ENCODE data around the gene DRAXIN.

Gene DRAXIN

GRCh38 chr1:11768821-11769220 lies 77.3 kb downstream of the DRAXIN start:
- no peak overlapping the region for H3K4me2 ChIP-seq (ENCODE audit: insufficient read depth, low read length, poor library complexity, severe bottlenecking)
- no peak overlapping the region for H3K9ac ChIP-seq (ENCODE audit: low read depth, low read length, poor library complexity)
- no peaks in the 10 kb centered on the region for H3K9me3 ChIP-seq (replicated peaks in 1 of 2; ENCODE audit: control insufficient read depth in 2 of 2, insufficient read depth in 1 of 2, low read depth in 1 of 2, low read length in 2 of 2)
- H2BK120ac ChIP-seq (ENCODE audit: low read depth, low read length) = no peak overlapping the region
- no peak overlapping the region for H3K23ac ChIP-seq (ENCODE audit: low read depth, low read length, poor library complexity)
- no CpG with 5 or more reads among the region's 4 CpGs for WGBS, 2 donors (ENCODE audit: extremely low coverage in 2 of 2, insufficient read length in 2 of 2, insufficient replicate concordance in 1 of 2)
- H3K18ac ChIP-seq (ENCODE audit: low read length) = no peak overlapping the region
- H3K4me1 ChIP-seq (ENCODE audit: control insufficient read depth in 2 of 2, insufficient read depth in 1 of 2, low read depth in 1 of 2, low read length in 2 of 2) = no peaks in the 10 kb centered on the region
- H3K27me3 ChIP-seq (ENCODE audit: control insufficient read depth in 3 of 3, insufficient read depth in 3 of 3, low read depth in 1 of 3, low read length in 3 of 3) = peaks cover 0 to 33% (median 0%) of the 10 kb centered on the region in 3 experiments
- no peak overlapping the region for H2BK5ac ChIP-seq (ENCODE audit: low read length)
- H2BK15ac ChIP-seq (ENCODE audit: low read length) = no peak overlapping the region
- H3K79me1 ChIP-seq (ENCODE audit: low read depth, low read length) = no peaks in the 10 kb centered on the region
- H2AK5ac ChIP-seq (ENCODE audit: low read depth, low read length) = no peak overlapping the region
- H2AFZ ChIP-seq (ENCODE audit: low read length) = peak overlapping the region; percentile 46
- H4K8ac ChIP-seq (ENCODE audit: low read depth, low read length) = no peak overlapping the region
- H3K4me3 ChIP-seq (ENCODE audit: low read length in 2 of 2) = no peak overlapping the region
- no peak overlapping the region for H3K14ac ChIP-seq (ENCODE audit: low read length)
- H4K91ac ChIP-seq (ENCODE audit: low read depth, low read length, poor library complexity) = no peak overlapping the region
- no peaks in the 10 kb centered on the region for H3K36me3 ChIP-seq (replicated peaks in 1 of 2; ENCODE audit: control insufficient read depth in 2 of 2, insufficient read depth in 2 of 2, low read length in 2 of 2)
- no peak for DNase-seq (ENCODE audit: low spot score)
- H3K4ac ChIP-seq (ENCODE audit: low read length) = no peak overlapping the region
- H2BK12ac ChIP-seq (ENCODE audit: low read length) = no peak overlapping the region
- H3K27ac ChIP-seq (replicated peaks; ENCODE audit: low read length) = no peak overlapping the region

DNA sequence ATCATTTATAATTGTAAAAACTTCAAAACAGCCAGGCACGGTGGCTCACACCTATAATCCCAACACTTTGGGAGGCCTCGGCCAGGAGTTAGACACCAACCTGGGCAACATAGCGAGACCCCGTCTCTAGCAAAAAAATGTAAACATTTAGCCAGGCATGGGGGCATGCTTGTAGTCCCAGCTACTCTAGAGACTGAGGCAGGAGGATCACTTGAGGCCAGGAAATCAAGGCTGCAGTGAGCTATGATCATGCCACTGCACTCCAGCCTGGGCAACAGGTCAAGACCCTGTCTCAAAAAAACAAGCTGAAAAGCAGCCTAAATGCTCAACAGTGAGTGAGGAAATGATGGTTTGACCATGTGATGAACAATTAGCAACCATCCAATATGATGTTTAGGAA lies 77.8 kb downstream of the DRAXIN start:
- Histone ChIP-seq H3K9me3 (replicated peaks in 1 of 2; ENCODE audit: control insufficient read depth in 2 of 2, insufficient read depth in 1 of 2, low read depth in 1 of 2, low read length in 2 of 2) (no peaks in the 10 kb centered on the region), H2AFZ (ENCODE audit: low read length) (no peak overlapping the region), H2AK5ac (ENCODE audit: low read depth, low read length) (no peak overlapping the region), H3K4me2 (ENCODE audit: insufficient read depth, low read length, poor library complexity, severe bottlenecking) (no peak overlapping the region), H3K18ac (ENCODE audit: low read length) (no peak overlapping the region), H2BK12ac (ENCODE audit: low read length) (no peak overlapping the region), H3K9ac (ENCODE audit: low read depth, low read length, poor library complexity) (no peak overlapping the region), H3K27me3 (ENCODE audit: control insufficient read depth in 3 of 3, insufficient read depth in 3 of 3, low read depth in 1 of 3, low read length in 3 of 3) (peaks cover 0 to 28% (median 0%) of the 10 kb centered on the region in 3 experiments), H2BK5ac (ENCODE audit: low read length) (no peak overlapping the region), H3K23ac (ENCODE audit: low read depth, low read length, poor library complexity) (no peak overlapping the region), H3K36me3 (replicated peaks in 1 of 2; ENCODE audit: control insufficient read depth in 2 of 2, insufficient read depth in 2 of 2, low read length in 2 of 2) (no peaks in the 10 kb centered on the region), H2BK120ac (ENCODE audit: low read depth, low read length) (no peak overlapping the region), H3K14ac (ENCODE audit: low read length) (no peak overlapping the region), H3K4ac (ENCODE audit: low read length) (no peak overlapping the region), H3K4me1 (ENCODE audit: control insufficient read depth in 2 of 2, insufficient read depth in 1 of 2, low read depth in 1 of 2, low read length in 2 of 2) (no peaks in the 10 kb centered on the region), H3K4me3 (ENCODE audit: low read length in 2 of 2) (no peak overlapping the region), H4K91ac (ENCODE audit: low read depth, low read length, poor library complexity) (no peak overlapping the region), H3K27ac (replicated peaks; ENCODE audit: low read length) (no peak overlapping the region), H2BK15ac (ENCODE audit: low read length) (no peak overlapping the region), H3K79me1 (ENCODE audit: low read depth, low read length) (no peaks in the 10 kb centered on the region), H4K8ac (ENCODE audit: low read depth, low read length) (no peak overlapping the region)
- no CpG with 5 or more reads among the region's 4 CpGs for WGBS, 2 donors (ENCODE audit: extremely low coverage in 2 of 2, insufficient read length in 2 of 2, insufficient replicate concordance in 1 of 2)
- DNase-seq (ENCODE audit: low spot score) = no peak

- Histone ChIP-seq H3K14ac (ENCODE audit: low read length) (no peak overlapping the region), H3K79me1 (ENCODE audit: low read depth, low read length) (no peaks in the 10 kb centered on the region), H3K4me2 (ENCODE audit: insufficient read depth, low read length, poor library complexity, severe bottlenecking) (no peak overlapping the region), H2BK5ac (ENCODE audit: low read length) (no peak overlapping the region), H4K91ac (ENCODE audit: low read depth, low read length, poor library complexity) (no peak overlapping the region), H3K23ac (ENCODE audit: low read depth, low read length, poor library complexity) (no peak overlapping the region), H3K4me1 (ENCODE audit: control insufficient read depth in 2 of 2, insufficient read depth in 1 of 2, low read depth in 1 of 2, low read length in 2 of 2) (no peaks in the 10 kb centered on the region), H3K9me3 (replicated peaks in 1 of 2; ENCODE audit: control insufficient read depth in 2 of 2, insufficient read depth in 1 of 2, low read depth in 1 of 2, low read length in 2 of 2) (no peaks in the 10 kb centered on the region), H2BK15ac (ENCODE audit: low read length) (no peak overlapping the region), H3K4ac (ENCODE audit: low read length) (no peak overlapping the region), H3K36me3 (replicated peaks in 1 of 2; ENCODE audit: control insufficient read depth in 2 of 2, insufficient read depth in 2 of 2, low read length in 2 of 2) (no peaks in the 10 kb centered on the region), H3K4me3 (ENCODE audit: low read length in 2 of 2) (no peak overlapping the region), H4K8ac (ENCODE audit: low read depth, low read length) (no peak overlapping the region), H2AK5ac (ENCODE audit: low read depth, low read length) (no peak overlapping the region), H2BK12ac (ENCODE audit: low read length) (no peak overlapping the region), H2BK120ac (ENCODE audit: low read depth, low read length) (no peak overlapping the region), H3K27me3 (ENCODE audit: control insufficient read depth in 3 of 3, insufficient read depth in 3 of 3, low read depth in 1 of 3, low read length in 3 of 3) (peaks cover 0 to 24% (median 0%) of the 10 kb centered on the region in 3 experiments), H3K18ac (ENCODE audit: low read length) (no peak overlapping the region), H3K27ac (replicated peaks; ENCODE audit: low read length) (no peak overlapping the region), H3K9ac (ENCODE audit: low read depth, low read length, poor library complexity) (no peak overlapping the region), H2AFZ (ENCODE audit: low read length) (no peak overlapping the region)
- DNase-seq (ENCODE audit: low spot score) = no peak
Measured at GRCh38 chr1:11770011-11770410, 78.5 kb downstream of the DRAXIN start.

- no peak overlapping the region for H3K23ac ChIP-seq (ENCODE audit: low read depth, low read length, poor library complexity)
- no peak overlapping the region for H2BK5ac ChIP-seq (ENCODE audit: low read length)
- no peak overlapping the region for H2BK120ac ChIP-seq (ENCODE audit: low read depth, low read length)
- WGBS, 2 donors (ENCODE audit: extremely low coverage in 2 of 2, insufficient read length in 2 of 2, insufficient replicate concordance in 1 of 2) = no CpG with 5 or more reads among the region's 11 CpGs
- H4K8ac ChIP-seq (ENCODE audit: low read depth, low read length) = no peak overlapping the region
- H3K79me1 ChIP-seq (ENCODE audit: low read depth, low read length) = no peaks in the 10 kb centered on the region
- H3K4ac ChIP-seq (ENCODE audit: low read length) = no peak overlapping the region
- H2BK15ac ChIP-seq (ENCODE audit: low read length) = no peak overlapping the region
- H2AK5ac ChIP-seq (ENCODE audit: low read depth, low read length) = peak overlapping the region; percentile 23
- no peak overlapping the region for H3K9ac ChIP-seq (ENCODE audit: low read depth, low read length, poor library complexity)
- no peak overlapping the region for H3K4me2 ChIP-seq (ENCODE audit: insufficient read depth, low read length, poor library complexity, severe bottlenecking)
- H2BK12ac ChIP-seq (ENCODE audit: low read length) = no peak overlapping the region
- peak overlapping the region; percentile 15 for H3K18ac ChIP-seq (ENCODE audit: low read length)
- no peak overlapping the region for H4K91ac ChIP-seq (ENCODE audit: low read depth, low read length, poor library complexity)
- H2AFZ ChIP-seq (ENCODE audit: low read length) = no peak overlapping the region
- H3K9me3 ChIP-seq (replicated peaks in 1 of 2; ENCODE audit: control insufficient read depth in 2 of 2, insufficient read depth in 1 of 2, low read depth in 1 of 2, low read length in 2 of 2) = no peaks in the 10 kb centered on the region
- H3K27me3 ChIP-seq (ENCODE audit: control insufficient read depth in 3 of 3, insufficient read depth in 3 of 3, low read depth in 1 of 3, low read length in 3 of 3) = peaks cover 0 to 22% (median 0%) of the 10 kb centered on the region in 3 experiments
- DNase-seq (ENCODE audit: low spot score) = no peak
- no peak overlapping the region for H3K27ac ChIP-seq (replicated peaks; ENCODE audit: low read length)
- peak overlapping the region in 1 of 2 donors; percentile 18 for H3K4me3 ChIP-seq (ENCODE audit: low read length in 2 of 2)
- no peak overlapping the region for H3K14ac ChIP-seq (ENCODE audit: low read length)
- H3K4me1 ChIP-seq (ENCODE audit: control insufficient read depth in 2 of 2, insufficient read depth in 1 of 2, low read depth in 1 of 2, low read length in 2 of 2) = no peaks in the 10 kb centered on the region
- no peaks in the 10 kb centered on the region for H3K36me3 ChIP-seq (replicated peaks in 1 of 2; ENCODE audit: control insufficient read depth in 2 of 2, insufficient read depth in 2 of 2, low read length in 2 of 2)
Measured at GRCh38 chr1:11771481-11772043, 80.1 kb downstream of the DRAXIN start.
